HG02623 (cell line): Measurements from ENCODE around the gene TRIM52.

Source experiments
- ATAC-seq: cut with Tn5 transposase; IDR thresholded peaks from one replicate; pipeline ENCODE4 v1.9.1; 2021; ENCODE audit warnings: moderate library complexity; ENCODE audit not compliant: unreplicated experiment

TRIM52 gene

DNA sequence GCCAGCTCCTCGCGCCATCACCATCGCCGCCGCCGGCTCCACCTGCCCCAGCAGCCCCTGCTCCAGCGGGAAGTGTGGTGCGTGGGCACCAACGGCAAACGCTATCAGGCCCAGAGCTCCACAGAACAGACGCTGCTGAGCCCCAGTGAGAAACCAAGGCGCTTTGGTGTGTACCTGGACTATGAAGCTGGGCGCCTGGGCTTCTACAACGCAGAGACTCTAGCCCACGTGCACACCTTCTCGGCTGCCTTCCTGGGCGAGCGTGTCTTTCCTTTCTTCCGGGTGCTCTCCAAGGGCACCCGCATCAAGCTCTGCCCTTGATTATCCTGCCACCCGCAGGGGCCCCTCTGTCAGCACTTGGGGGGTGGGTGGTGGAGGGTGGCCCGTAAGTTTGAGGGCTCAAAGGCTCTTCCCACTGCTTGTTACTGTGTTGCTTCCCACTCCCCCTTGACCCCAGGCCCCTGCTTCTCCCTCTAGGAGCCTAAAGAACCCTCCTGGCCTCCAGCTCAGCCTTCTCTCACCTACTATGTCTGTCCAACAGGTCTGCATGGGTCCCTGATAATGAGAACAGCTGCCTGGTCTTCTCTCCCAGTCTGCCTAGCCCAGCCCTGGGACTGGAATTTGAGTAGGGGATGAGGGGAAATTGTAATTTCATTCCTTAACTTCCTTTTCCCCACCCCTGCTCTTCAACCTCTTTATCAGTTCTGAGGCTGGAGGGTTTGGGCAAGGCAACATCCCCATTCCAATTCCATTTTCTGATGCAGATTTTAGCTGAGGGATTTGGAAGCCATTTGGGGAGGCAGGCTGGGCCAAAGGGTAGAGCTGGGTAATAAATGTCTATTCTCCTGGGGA lies 26.3 kb downstream of the TRIM52 start:
- no peak for ATAC-seq

DNA sequence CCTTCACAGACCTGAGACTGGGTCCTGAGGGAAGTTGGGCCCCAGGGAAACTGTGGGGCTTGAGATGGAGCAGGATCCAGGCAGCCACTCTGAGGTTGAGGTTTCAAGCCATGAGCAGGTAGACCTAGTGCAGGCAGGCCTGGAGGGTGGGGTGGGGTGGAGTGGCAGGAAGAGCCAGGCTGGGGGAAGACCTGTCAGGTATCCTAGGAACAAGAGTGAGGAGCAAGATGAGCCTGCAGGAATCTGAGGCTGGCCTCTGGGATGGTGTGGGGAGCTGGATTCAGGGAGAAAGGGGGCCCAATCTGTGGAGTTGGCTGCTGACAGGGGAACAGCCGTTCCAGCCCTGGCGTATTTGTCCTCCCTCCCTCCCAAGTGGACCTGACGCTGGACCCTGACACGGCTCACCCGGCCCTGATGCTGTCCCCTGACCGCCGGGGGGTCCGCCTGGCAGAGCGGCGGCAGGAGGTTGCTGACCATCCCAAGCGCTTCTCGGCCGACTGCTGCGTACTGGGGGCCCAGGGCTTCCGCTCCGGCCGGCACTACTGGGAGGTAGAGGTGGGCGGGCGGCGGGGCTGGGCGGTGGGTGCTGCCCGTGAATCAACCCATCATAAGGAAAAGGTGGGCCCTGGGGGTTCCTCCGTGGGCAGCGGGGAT lies 27.0 kb downstream of the TRIM52 start:
- no peak for ATAC-seq

DNA sequence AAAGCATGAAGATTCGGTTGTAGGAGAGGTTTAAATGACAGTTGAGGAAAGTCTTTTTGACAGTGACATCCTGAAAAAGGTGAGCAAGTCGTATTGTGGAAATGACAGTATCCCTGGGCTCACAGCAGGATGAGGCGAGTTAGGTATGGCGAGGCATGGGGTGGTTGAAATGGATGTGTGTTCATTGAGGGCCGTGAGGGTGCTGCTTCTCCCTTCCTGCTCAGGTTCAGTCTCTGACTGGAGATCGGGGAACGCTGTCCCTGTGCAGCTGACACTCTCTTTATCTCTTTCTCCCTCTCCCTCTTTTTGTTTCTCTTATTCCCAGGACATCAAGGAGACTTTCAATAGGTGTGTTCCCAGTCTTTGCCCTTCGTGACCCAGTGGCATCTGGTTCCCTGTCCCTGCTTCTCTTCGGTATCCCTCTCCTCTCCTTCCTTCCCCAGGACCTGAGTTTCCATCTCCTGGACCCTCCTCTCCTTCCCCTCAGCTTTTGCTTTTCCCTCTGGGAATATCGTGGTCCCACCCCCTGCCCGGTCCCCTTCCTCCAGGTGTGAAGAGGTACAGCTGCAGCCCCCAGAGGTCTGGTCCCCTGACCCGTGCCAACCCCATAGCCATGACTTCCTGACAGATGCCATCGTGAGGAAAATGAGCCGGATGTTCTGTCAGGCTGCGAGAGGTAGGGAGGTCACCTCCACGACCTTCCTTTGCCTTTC lies 27.7 kb downstream of the TRIM52 start:
- ATAC-seq: no peak

DNA sequence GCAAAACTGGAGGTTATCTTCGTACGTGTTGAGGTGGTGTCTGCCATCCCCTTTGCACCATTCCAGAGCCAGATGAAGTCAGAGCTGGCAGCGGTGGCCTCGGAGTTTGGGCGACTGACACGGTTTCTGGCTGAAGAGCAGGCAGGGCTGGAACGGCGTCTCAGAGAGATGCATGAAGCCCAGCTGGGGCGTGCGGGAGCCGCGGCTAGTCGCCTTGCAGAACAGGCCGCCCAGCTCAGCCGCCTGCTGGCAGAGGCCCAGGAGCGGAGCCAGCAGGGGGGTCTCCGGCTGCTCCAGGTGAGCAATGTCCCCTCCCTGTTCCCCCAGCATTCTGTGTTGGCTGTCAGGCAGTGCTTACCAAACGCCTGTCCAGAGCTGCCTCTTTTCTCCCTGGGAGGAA lies 28.4 kb downstream of the TRIM52 start:
- no peak for ATAC-seq

DNA sequence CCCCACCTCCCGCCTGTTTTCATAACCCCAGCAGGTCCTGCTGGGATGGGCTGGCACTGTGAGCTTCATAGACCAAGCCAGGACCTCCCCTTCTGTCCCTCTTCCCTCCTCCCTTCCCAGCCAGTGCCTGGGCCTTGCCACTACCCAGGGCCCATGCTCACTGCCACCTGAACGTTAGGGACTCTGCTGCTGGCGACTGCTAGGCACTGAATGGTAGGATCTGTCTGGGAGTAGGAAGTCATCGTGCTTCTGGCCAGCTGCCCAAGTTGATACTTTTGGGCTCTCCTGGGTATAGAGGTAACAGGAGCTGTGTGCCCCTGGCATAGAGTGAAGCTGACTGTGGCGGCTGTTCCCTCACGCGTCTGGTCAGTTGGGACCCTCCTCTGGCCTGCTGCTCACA lies 29.5 kb downstream of the TRIM52 start:
- ATAC-seq: no peak

DNA sequence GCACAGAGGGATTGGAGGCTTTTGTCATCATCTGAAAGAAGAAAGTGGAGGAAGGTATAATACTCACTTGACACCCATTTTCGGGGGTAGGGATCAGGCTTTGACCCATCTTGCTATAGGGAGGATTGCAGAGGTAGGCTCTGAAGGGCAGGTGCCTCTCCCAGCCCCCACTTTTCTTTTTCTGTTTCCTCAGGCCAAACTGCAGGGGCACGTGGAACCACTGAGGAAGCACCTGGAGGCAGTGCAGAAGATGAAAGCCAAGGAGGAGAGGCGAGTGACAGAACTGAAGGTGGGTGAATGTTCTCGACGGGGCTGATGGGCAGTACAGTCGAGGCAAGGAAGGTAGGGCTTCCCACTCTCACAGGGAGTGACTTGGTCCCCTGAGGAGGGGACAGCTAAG lies 30.4 kb downstream of the TRIM52 start:
- no peak for ATAC-seq

DNA sequence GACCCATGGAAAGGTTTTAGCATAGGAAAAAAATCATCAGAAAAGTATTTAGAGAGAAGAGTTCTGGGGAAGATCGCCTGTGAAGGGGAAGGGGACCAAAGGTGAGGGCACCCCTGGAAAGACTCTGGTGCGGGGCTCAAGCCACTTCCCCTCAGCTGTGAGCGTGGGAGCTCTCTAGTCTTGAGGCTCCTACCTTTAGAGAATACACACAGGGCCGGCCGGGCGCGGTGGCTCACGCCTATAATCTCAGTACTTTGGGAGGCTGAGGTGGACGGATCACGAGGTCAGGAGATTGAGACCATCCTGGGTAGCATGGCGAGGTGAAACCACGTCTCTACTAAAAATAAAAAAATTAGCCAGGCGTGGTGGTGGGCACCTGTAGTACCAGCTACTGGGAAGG lies 30.9 kb downstream of the TRIM52 start:
- no peak for ATAC-seq

DNA sequence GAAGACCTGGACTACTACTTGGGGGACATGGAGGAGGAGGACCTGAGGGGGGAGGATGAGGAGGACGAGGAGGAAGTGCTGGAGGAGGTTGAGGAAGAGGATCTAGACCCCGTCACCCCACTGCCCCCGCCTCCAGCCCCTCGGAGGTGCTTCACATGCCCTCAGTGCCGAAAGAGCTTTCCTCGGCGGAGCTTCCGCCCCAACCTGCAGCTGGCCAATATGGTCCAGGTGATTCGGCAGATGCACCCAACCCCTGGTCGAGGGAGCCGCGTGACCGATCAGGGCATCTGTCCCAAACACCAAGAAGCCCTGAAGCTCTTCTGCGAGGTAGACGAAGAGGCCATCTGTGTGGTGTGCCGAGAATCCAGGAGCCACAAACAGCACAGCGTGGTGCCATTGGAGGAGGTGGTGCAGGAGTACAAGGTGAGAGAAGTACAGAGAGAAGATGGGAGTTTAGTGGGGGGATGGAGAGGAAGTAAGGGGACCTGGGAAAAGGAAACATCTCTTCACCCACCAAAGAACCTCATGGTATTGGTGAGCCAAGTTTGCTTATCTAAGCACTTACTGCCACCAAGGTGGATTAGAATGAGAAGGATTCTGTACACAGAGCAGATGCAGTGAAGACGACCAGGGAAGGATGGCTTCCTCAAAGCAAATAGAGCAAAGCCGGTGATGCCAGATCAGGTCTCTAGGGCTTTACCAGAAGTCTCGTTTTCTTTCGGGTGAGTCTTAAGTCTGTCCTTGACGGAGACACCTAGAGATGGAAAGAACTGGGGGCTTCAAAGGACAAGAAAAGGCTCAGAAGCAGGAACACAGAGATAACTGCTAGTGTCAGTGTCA lies 36.3 kb downstream of the TRIM52 start:
- ATAC-seq: no peak

DNA sequence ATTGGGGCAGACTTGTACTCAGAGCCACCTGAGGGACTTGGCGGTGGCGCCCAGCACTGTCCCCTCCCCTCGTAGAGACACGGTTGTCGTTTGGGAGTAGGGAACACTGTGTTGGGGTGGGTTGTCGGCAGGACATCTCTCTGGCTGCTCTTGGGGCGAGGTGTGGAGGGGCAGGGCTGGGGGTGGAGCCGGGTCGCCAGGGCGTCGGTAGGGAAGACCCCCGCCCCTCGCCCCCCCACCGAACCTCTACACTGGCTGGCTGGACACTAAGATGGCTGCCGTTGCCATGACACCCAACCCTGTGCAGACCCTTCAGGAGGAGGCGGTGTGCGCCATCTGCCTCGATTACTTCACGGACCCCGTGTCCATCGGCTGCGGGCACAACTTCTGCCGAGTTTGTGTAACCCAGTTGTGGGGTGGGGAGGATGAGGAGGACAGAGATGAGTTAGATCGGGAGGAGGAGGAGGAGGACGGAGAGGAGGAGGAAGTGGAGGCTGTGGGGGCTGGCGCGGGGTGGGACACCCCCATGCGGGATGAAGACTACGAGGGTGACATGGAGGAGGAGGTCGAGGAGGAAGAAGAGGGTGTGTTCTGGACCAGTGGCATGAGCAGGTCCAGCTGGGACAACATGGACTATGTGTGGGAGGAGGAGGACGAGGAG lies 37.1 kb downstream of the TRIM52 start:
- peak; percentile 0 for ATAC-seq

DNA sequence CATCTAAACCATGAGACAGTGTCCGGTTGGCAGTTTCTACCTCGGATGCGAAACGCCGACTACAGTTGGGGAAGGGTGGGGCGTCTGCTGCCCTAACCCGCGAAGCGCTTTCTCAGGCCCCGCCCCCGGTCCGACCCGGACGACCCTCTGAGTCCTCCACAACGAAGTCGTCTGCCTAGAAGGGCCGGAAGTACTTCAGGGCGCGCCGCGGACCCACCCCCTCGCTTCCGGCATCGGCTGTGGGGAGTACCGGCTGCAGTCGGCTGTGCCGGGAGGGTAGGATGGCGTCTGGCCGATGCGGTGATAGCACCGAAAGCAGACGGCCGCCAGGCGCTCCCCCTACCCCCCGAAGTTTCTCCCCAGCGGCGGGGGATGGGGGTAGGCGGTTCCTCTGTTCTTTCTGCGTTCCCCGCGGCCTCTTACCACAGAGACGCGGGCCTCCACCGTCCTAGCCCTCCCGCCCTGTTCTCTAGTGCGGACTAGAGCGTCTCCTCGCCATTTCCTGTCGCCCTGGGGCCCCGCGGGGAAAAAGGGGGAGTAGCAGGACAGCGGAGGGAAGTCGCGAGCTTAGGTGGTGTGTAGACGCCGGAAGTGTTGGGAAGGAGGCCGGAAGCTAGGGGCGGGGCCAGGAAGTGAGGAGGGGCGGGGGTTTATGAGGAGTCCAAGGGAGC lies 37.8 kb downstream of the TRIM52 start, which contains the start of gene TRIM41:
Gene TRIM41 (plus strand): TSS at position 224 of the 671 bp plus-strand sequence. CDS start 719 bp downstream, outside the sequence.
- ATAC-seq: peak; percentile 60

DNA sequence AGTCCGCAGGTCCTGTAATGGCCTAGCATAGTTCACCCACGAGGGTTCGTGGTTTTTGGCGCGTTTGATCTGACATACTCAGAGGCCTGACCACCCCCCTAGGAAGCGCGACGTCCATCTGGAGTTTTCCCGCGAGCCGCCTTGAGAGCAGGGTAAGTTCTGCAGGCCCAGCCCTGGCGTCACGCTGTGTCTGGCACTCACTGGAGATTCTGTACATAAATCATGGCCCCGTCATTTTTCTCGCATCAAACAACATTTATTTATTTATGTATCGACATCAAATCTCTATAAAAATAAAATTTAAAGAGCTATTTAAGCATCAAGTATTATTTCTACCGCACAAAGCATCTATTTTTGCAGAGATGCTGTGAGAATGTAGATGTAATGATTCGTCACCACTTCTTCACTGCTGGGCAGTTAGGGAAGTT lies 38.3 kb downstream of the TRIM52 start:
- ATAC-seq: peak; percentile 1

DNA sequence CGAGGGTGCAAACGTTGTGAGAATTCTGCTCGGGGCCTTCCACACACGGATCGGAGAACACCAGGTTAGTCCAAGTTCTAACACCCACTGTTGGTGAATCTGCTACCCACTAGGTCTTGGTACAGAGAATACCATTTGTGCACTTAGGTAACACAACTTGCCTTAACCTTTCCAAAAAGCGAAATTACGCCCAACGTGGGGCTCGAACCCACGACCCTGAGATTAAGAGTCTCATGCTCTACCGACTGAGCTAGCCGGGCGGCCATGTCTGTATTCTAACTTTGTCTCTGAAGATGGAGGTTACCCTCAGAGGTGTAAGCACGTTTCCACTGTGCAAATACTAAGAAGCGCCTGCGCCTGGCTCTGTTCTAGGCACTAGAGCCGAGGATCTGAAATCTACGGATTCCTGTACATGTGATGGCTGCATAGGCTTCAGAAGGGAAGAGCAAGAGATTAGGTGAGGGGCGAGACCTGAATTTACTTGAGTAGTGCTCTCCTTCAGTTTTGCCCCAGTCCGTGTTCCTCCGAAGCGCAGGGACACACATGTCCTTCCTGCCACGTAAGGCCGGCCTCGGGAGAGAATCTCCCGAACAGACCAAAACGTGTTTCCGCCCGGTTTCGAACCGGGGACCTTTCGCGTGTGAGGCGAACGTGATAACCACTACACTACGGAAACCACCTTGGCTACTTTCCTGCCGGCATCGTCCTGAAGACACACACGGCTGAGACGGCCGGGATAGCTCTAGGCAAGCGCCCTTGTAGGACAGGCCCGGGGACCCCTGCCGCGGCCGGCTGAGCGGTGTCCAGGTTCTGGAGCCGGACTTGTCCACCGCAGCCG lies 38.9 kb downstream of the TRIM52 start:
- ATAC-seq: peak; percentile 28

DNA sequence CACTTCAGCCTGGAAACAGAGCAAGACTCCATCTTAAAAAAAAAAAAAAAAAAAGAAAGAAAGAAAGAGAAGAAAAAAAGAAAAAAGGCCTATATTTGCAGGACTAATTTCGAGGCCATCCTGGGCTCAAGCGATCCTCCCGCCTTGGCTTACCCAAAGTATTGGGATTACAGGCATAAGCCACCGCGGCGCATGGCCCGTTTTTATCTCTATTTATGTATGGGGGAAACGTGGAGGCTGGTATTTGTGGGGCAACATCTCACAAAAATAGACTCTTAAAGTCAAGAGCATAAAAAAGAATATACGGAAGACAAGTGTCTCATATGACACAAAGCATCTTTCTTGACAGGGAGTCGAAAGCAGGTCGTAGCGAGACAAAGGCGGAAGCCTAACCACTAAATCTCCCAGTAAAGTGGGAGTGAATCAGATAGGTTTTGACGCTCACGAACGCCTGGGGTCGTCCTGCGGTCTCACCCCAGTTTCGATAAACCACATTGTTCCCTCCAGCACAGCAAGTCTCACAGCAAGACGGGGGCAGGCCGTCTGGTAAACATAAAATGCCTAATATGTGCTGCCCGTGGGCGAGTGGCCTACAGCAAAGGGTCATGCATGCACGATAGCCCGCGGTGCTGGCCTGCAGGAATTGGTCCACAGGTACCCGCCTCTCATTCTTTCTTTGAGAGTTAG lies 39.7 kb downstream of the TRIM52 start:
- no peak for ATAC-seq

DNA sequence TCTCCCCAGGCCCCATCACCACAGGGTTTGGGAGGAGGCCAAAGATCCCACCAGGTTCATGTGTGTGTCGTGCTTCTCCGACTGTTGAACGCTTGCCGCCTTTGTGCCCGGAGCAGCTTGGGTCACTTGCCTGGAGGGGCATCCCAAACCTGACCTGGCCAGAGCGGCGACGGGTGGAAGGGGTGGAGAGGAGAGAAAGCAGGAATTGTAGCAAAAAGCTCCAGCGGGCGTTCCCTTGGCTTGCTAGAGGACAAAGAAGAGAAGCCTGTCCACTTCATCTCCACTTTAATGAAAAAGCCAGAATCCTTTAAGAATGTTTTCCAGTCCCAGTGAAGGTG lies 40.8 kb downstream of the TRIM52 start:
- ATAC-seq: no peak

DNA sequence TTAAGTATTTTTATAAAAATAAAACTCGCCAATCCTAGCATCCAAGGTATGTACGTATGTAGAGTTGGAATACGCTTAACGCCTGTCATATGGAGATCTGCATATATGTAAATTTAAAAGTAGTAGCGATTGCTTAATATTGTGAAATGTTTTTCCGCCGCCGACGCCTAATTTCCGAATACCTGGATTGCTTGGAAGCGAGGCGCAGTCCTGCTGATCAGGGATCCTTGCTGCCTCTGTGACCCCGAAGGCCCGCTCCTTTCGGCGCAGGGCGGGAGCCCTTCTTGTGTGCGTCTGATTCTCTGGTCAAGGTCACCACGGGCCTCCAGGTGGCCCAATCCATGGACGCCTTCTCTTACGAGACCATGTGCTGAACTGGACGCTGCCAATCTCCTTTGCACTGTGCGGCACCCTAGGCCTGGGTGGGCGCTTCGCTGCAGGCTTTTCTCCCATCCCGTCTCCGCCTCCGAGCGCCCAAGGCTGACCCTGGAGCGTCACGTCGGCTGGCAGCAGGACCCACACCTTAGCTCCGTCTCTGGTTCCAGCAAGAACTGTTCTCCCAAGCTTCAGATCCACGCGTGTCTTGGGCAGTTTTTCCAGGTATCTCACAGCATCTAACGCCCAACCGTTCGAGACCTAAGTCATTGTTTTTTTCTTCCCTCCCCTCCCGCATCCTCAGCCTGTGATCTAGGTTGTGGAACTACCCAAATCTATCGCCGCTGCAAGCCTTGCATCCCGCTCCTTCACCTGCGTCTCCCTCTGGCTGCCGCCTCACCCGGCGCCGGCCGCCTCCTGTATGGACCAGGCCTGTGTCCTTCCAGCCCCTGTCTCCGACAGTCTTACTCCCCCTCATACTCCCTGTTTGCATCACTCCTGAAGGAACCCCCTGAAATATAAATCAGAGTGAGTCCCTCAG lies 41.4 kb downstream of the TRIM52 start:
- ATAC-seq: no peak

DNA sequence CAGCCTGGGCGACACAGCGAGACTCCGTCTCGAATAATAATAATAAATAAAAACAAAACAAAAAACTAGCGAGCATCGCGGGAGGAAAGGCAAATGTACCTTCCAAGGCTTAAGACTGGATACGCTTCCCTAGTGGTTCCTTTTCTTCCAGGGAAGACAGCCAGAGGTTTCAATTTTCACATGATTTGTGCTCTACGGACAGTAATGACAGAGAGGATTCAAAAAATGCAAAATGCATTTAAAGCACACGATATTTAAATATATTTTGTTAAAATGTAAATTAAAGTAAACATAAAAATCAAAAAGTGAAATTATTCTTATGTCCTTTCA lies 42.2 kb downstream of the TRIM52 start:
- ATAC-seq: no peak

DNA sequence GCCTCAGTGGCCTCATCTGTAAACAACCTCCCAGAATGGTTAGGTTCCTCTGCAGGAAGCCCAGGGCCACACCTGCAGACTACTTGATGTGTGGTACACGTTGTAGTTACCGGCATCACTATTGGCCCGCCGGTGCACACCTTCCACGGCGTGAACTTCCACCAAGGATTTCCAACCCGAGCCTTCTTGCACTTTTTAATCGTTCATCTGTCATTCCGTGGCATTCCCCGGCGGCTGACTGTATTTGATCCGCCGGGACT lies 43.2 kb downstream of the TRIM52 start:
- ATAC-seq: peak; percentile 9
